ENCODE results near the gene MAP2K1. TPM values are rescaled to one million over a fixed set of nuclear protein-coding genes. Genes with fewer than 3 reads are reported as not detected.

MAP2K1 gene
- total RNA-seq, 2 experiments from 2014 or later = 33.8 to 34.7 TPM

DNA sequence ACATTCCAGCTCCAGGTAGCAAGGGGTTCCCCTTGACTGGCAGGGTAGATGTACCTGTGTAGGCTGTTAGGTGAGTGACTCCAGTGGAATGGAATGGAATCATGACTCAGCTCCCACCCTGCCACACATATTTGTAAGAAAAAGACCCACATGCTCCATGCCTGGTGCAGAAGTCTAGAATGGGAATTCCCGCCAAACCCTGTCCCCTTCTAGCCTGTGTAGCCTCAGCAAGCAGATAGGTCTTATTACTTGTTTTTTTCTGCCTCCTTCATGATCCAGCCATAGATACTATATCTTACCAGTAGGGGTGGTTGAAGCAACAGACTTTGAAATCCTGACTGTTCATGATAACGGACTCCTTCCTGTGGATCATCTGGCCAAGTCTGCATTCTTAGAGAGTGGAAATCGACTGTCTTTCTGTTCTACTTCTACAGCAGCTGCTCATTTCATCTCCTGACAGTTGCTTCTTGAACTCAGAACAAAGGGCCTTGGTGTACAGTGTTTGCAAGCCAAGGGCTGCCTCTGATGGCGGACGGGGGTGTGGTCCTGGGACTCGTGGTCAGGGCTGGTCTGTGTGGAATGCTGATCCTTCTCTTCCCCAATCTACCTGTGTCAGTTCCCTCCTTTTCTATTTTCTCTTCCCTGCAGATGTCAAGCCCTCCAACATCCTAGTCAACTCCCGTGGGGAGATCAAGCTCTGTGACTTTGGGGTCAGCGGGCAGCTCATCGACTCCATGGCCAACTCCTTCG, 94.6 kb downstream of the MAP2K1 start:
- CTCF ChIA-PET = no interaction called here
- DNase-seq = no peak
- no peak for ATAC-seq (ENCODE audit: poor library complexity)
- H3K4me3 ChIP-seq (ENCODE audit: low read length) = no peak overlapping the region
- intact Hi-C loops (cut with DNase I, micrococcal nuclease) = no loop called here
- H3K27me3 Mint-ChIP-seq = no peaks in the 10 kb centered on the region
- H3K27ac ChIP-seq (ENCODE audit: low read depth in 1 of 2, low read length in 2 of 2) = no peak overlapping the region
- TF ChIP-seq, protein P1, sequence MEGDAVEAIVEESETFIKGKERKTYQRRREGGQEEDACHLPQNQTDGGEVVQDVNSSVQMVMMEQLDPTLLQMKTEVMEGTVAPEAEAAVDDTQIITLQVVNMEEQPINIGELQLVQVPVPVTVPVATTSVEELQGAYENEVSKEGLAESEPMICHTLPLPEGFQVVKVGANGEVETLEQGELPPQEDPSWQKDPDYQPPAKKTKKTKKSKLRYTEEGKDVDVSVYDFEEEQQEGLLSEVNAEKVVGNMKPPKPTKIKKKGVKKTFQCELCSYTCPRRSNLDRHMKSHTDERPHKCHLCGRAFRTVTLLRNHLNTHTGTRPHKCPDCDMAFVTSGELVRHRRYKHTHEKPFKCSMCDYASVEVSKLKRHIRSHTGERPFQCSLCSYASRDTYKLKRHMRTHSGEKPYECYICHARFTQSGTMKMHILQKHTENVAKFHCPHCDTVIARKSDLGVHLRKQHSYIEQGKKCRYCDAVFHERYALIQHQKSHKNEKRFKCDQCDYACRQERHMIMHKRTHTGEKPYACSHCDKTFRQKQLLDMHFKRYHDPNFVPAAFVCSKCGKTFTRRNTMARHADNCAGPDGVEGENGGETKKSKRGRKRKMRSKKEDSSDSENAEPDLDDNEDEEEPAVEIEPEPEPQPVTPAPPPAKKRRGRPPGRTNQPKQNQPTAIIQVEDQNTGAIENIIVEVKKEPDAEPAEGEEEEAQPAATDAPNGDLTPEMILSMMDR (IDR thresholded peaks at IDR 0.05) = no peak
- H3K9me3 ChIP-seq (ENCODE audit: control insufficient read depth in 1 of 2, insufficient read depth in 1 of 2, low read length in 2 of 2) = no peaks in the 10 kb centered on the region
- H3K9me3 Mint-ChIP-seq = no peaks in the 10 kb centered on the region
- peaks cover 12% of the 10 kb centered on the region for H3K4me1 Mint-ChIP-seq (ENCODE audit: low read depth)
- no peaks in the 10 kb centered on the region for H3K4me1 ChIP-seq (ENCODE audit: insufficient read depth, low read length)
- H3K27me3 ChIP-seq (ENCODE audit: control insufficient read depth in 1 of 2, insufficient read depth in 2 of 2, low read length in 2 of 2) = no peaks in the 10 kb centered on the region
- H3K36me3 ChIP-seq (ENCODE audit: insufficient read depth, low read length) = peaks cover 49% of the 10 kb centered on the region
- peaks cover 41% of the 10 kb centered on the region for H3K36me3 Mint-ChIP-seq (ENCODE audit: low read depth)
- POLR2A ChIA-PET = interaction anchor here (1.0 to 1.1 kb wide), 2 partner anchors 9 to 95 kb away, joined by 3 to 5 read pairs; partner anchors contain the start of gene MAP2K1
- no peak overlapping the region for H3K27ac Mint-ChIP-seq
- H3K4me3 Mint-ChIP-seq = no peak overlapping the region

DNA sequence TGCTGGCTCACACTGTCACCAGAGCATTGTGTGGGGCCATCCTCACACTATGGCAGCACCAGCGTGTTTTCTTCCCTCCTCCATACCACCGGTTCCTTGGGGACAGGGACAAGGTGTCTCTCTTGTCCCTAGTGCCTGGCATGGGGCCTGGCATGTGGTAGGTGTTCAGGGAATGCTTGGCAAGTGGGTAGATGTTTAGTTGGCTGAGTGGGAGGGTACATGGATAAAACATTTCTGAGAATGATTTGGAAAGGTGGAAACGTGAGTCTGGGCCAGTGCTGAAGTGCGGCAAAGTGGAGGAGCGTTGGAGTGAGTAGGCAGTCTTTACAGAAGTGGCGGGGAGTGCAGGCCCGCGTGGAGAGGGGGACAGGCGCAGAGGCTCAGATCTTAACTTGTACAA, 95.8 kb downstream of the MAP2K1 start:
- H3K27me3 Mint-ChIP-seq = no peaks in the 10 kb centered on the region
- H3K9me3 ChIP-seq (ENCODE audit: control insufficient read depth in 1 of 2, insufficient read depth in 1 of 2, low read length in 2 of 2) = no peaks in the 10 kb centered on the region
- intact Hi-C loops (cut with DNase I, micrococcal nuclease) = no loop called here
- H3K27ac ChIP-seq (ENCODE audit: low read depth in 1 of 2, low read length in 2 of 2) = no peak overlapping the region
- peaks cover 5% of the 10 kb centered on the region for H3K4me1 Mint-ChIP-seq (ENCODE audit: low read depth)
- peaks cover 47% of the 10 kb centered on the region for H3K36me3 Mint-ChIP-seq (ENCODE audit: low read depth)
- TF ChIP-seq, protein P1 (IDR thresholded peaks at IDR 0.05) = no peak
- no peaks in the 10 kb centered on the region for H3K4me1 ChIP-seq (ENCODE audit: insufficient read depth, low read length)
- no peaks in the 10 kb centered on the region for H3K9me3 Mint-ChIP-seq
- ChIA-PET CTCF (no interaction called here), POLR2A (no interaction called here)
- no peak overlapping the region for H3K4me3 Mint-ChIP-seq
- H3K36me3 ChIP-seq (ENCODE audit: insufficient read depth, low read length) = peaks cover 61% of the 10 kb centered on the region
- no peaks in the 10 kb centered on the region for H3K27me3 ChIP-seq (ENCODE audit: control insufficient read depth in 1 of 2, insufficient read depth in 2 of 2, low read length in 2 of 2)
- DNase-seq (no peak), ATAC-seq (ENCODE audit: poor library complexity) (no peak)
- H3K4me3 ChIP-seq (ENCODE audit: low read length) = no peak overlapping the region
- H3K27ac Mint-ChIP-seq = peak overlapping the region; percentile 30

DNA sequence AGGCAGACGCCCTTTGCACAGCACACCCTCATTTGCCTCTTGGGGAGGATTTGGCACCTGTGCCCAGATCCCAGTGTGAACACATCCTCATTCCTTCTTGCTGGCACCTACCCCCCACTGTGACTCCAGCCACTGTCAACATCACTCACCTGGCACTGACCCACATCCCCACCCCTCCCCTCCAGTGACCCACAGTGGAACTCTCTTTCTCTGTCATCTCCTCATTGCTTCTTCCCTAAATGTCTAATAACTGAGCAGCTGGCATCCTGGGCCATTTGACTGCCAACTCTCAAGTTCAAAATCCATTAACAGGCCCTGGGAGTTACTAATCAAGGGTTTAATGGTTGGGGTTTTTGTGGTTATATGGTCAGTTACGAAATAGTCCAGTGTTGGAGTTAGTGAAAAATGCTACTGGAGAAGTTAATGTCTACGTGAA, 96.4 kb downstream of the MAP2K1 start:
- Mint-ChIP-seq H3K4me3 (no peak overlapping the region), H3K27ac (no peak overlapping the region), H3K36me3 (ENCODE audit: low read depth) (peaks cover 53% of the 10 kb centered on the region), H3K27me3 (no peaks in the 10 kb centered on the region), H3K4me1 (ENCODE audit: low read depth) (peaks cover 5% of the 10 kb centered on the region), H3K9me3 (no peaks in the 10 kb centered on the region)
- no peak overlapping the region for H3K27ac ChIP-seq (ENCODE audit: low read depth in 1 of 2, low read length in 2 of 2)
- TF ChIP-seq, protein P1 (IDR thresholded peaks at IDR 0.05) = no peak
- H3K9me3 ChIP-seq (ENCODE audit: control insufficient read depth in 1 of 2, insufficient read depth in 1 of 2, low read length in 2 of 2) = no peaks in the 10 kb centered on the region
- DNase-seq = no peak
- intact Hi-C loops (cut with DNase I, micrococcal nuclease) = no loop called here
- H3K27me3 ChIP-seq (ENCODE audit: control insufficient read depth in 1 of 2, insufficient read depth in 2 of 2, low read length in 2 of 2) = no peaks in the 10 kb centered on the region
- ChIA-PET POLR2A (no interaction called here), CTCF (no interaction called here)
- peaks cover 67% of the 10 kb centered on the region for H3K36me3 ChIP-seq (ENCODE audit: insufficient read depth, low read length)
- ATAC-seq (ENCODE audit: poor library complexity) = no peak
- no peaks in the 10 kb centered on the region for H3K4me1 ChIP-seq (ENCODE audit: insufficient read depth, low read length)
- H3K4me3 ChIP-seq (ENCODE audit: low read length) = no peak overlapping the region

All from CD4-positive, alpha-beta T cell (primary cell).